GM11168 (cell line): ENCODE data around the gene FERMT2.

Experiments
- in situ Hi-C: fragments of 300-500 bp; cut with MboI; formaldehyde crosslinking; loops from one replicate; pipeline ENCODE4 v1.12.0; 2022; ENCODE audit warnings: low sequenced_read_pairs; ENCODE audit not compliant: unreplicated experiment

Gene FERMT2

DNA sequence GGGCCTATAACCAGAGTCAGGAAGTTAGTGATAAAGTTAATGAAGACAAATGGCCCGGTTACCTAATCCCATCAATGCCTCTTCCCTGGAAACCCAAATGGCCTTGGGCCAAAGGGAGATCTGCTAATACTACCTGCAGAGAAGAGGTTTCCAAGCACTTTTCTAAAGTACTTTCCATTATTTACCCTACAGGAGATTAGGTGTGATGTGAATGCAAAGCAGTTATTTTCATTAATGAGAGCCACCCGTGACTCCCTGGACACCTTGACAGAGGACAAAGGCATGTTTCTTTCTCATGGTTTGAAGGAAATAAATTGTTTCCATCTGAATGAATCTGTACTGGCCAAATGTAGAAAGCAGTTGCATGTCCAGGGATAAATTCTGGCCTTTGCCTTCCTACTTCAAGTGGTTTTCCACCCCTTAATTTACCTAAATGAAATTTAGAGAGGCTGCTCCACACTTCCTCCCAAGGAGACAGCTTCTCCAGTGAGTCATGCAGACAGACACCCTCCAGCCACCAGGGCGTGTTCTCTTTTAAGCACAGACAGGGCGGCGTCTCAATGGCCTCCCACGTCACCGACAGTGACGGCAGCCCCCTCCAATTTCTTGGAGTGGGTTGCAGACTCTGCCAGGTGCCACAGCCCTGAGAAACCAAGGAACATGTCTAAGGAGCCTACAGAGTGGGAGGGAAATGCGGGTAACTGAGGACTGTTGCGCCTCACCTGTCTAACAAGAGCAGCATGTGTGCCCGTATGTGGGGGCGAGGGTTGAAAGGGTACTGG lies 115.5 kb downstream of the FERMT2 start:
- in situ Hi-C loops: no loop called here

DNA sequence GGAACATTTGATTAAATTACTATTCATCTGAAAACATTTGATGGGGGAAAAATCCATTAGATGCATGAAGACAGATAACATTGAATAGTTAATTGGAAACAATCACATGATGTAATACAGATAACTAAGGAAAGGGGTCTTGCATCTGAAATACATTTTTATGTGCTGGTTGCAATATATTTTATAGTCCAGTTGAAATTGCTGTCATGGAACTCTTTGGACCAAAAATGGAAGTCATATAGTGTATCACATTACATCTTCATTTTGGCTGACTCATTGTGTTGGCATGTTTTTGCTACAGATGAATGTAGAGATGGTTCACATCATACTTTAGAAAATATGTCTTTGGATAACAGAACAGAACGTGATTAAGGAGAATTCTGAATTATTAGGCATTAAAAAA lies 116.4 kb downstream of the FERMT2 start:
- in situ Hi-C loops: no loop called here

DNA sequence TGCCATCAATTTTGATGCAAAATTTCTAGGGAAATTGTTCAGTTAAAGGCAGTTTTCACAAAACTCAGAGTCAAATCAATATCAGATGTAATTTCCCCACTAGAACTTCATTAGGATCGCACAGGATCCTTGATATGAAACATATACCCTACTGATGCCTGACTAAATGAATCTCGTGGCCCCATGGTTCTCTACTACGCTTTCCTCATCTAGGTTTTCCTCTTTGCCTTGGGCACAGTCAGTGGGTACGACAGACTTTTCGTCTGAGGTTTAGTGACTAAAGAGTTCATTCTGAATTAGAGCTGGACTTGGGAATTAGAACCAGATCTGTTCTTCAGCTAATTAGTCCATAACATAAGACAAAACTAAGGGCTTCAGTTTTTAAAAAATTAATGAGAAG lies 117.0 kb downstream of the FERMT2 start:
- in situ Hi-C loops: no loop called here

DNA sequence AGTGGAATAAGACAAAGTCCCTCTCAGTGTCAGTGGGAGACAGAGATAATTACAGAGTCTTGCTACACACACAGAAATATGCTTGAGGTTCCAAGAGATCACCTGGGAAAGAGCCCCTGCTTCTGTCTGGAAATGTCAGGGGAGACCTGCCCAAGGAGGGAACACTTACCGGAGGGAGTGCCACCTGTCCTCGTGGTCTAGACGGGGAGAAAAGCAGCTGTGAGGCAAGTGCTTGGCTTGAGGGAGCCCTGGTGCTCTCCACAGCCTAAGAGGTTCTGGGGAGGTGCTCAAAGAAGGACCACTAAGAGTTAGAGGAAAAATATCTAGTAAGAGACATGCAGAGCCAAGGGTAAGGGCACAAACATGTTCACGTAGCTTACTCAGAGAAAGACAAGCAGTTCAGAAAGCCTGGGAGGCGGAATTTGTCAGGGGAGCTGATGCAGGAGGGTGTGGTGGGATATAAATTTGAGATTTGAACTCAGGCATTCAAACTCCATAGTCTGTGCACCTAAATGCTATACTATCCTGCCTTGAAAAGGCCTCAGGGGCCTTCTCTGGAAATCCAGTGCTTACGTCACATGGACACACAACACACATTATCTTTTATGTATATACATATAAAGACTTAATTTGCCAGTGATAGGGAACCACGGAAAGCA lies 121.2 kb downstream of the FERMT2 start:
- in situ Hi-C loops: loop anchor here (5.0 kb wide), 1 partner anchor 133 kb away; no protein-coding TSS in a partner anchor

DNA sequence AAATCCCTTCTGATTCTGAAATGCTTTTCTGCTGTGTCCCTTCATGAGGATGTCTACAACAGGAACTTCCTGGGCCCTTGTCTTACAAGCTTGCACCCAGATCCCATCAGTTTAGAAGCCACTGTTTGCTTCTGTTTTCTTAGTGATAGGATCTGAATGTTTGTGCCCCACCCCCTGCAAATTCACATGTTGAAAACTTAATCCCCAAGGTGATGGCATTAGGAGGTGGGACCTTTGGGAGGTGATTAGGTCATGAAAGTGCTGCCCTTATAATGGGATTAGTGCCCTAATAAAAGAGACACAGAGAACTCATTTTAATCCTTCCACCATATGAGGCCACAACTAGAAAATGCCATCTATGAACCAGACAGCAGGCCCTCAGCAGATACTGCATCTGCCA lies 123.4 kb downstream of the FERMT2 start:
- in situ Hi-C loops: loop anchor here (5.0 kb wide), 1 partner anchor 135 kb away; no protein-coding TSS in a partner anchor

DNA sequence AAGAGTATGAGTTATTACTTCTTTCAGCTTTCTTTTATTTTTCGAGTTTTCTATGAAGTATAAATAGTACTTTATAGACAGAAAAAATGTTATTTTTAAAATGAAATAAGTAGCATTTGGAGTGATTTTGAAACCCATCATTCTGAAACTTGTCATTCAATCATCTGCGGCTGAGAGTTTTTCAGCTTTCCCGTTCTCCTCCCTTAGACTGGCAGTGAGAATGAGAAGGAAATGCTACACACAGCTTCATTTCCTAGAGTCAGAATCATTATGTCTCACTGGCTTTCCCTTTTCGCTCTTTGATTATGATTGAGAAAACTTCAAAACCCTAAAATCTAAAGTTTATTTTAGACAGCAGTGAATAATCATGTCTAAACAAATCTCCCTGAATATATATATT lies 125.8 kb downstream of the FERMT2 start:
- in situ Hi-C loops: loop anchor here (5.0 kb wide), 1 partner anchor 137 kb away; no protein-coding TSS in a partner anchor

DNA sequence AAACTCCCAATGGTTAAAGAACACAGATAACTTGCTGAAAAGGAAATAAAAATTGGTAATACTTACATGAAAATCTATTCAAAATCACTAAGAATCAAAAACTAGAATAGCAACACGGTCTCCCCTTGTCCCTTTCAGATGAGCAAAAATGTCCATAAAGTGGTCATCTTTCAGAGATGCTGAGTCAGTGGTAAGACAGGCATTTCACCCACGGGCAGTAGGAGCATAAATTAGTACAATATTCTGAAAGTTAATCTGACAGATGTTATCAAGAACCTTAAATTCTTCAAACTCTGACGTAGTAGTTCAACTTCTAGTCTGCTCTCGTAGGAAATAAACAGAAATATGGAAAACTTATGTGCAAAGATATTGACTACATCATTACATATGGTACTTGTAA lies 126.4 kb downstream of the FERMT2 start:
- in situ Hi-C loops: loop anchor here (25.0 kb wide), 1 partner anchor 488 kb away; no protein-coding TSS in a partner anchor

DNA sequence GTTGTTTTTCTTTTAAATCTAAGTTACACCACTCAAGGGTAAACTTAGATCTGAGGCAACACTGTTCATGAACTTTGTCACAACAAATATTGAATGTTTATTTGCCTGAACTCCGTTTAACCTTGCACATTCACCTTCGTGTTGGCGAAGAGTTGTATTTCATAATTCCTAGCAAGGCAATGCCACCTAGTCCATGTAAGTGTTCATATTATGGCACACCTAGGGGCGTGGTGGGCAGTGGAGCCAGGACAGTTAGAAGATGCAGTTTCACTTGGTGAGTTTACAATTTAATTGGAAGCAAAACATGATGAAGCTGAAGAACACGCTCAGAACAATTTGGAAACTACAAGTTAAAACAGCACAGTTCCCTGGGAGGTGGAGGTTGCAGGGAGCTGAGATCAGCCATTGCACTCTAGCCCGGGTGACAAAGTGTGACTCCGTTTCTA lies 129.0 kb downstream of the FERMT2 start:
- in situ Hi-C loops: loop anchor here (25.0 kb wide), 1 partner anchor 490 kb away; no protein-coding TSS in a partner anchor

DNA sequence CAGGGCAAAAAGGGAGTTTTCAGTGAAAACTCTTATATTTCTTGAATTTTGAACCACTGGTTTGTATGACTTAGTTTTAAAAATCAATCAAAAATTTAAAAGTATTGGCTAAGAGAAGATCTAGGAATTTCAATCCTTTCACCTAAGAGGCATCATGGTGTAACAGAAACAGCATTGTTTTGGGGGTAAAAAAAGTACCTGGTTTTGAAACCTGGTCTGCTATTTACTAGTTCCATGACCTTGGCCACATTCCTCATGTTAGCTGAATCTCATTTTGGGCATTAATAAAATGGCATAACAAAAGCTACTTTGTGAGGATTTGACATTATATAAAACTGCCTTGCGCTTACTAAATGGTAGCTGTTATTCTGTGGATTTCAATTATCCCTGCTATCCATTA lies 142.7 kb downstream of the FERMT2 start:
- in situ Hi-C loops: loop anchor here (25.0 kb wide), 1 partner anchor 504 kb away; no protein-coding TSS in a partner anchor
